HFFc6 (cell line): ENCODE data around the gene ZC3H11A. TPM values are rescaled to one million over a fixed set of nuclear protein-coding genes. Genes with fewer than 3 reads are reported as not detected.

Experiments
- DNase-seq: peaks from one replicate; pipeline ENCODE4 v3.0.0-alpha.2; 2018
- H3K27ac Mint-ChIP-seq: 2 replicates; pipeline ENCODE4 v1.8.0; 2020; ENCODE audit warnings: mild to moderate bottlenecking, mixed read lengths
- H3K27me3 Mint-ChIP-seq: 2 replicates; pipeline ENCODE4 v1.8.0; 2021; ENCODE audit warnings: mild to moderate bottlenecking, moderate library complexity, mixed read lengths; ENCODE audit not compliant: insufficient read depth
- H3K36me3 Mint-ChIP-seq: 2 replicates; pipeline ENCODE4 v1.8.0; 2021; ENCODE audit warnings: low read depth, mixed read lengths
- H3K4me1 Mint-ChIP-seq: 2 replicates; pipeline ENCODE4 v1.8.0; 2020; ENCODE audit warnings: low read depth, mixed read lengths
- H3K4me3 Mint-ChIP-seq: 2 replicates; pipeline ENCODE4 v1.8.0; 2020; ENCODE audit warnings: mild to moderate bottlenecking, moderate library complexity, mixed read lengths
- H3K9me3 Mint-ChIP-seq: 2 replicates; pipeline ENCODE4 v1.8.0; 2020; ENCODE audit warnings: mild to moderate bottlenecking, mixed read lengths
- total RNA-seq, 6 experiments: library from RNA; stranded (reverse); fragmentation: NEBNext Ultra II Directional; extraction: Animal tissue kit (Norgen Biotek cat#: 25700); gene quantifications; 2 replicates in 1 of 6; 3 replicates in 5 of 6; pipeline ENCODE4 v1.2.3, GENCODE V29; 2021
- TF ChIP-seq, protein P1 (sequence below): fragments of 200-600 bp; sonication (generic); IDR thresholded peaks from 2 replicates; pipeline ENCODE4 v1.5.0; 2021; ENCODE audit warnings: antibody characterized with exemption, mild to moderate bottlenecking

ZC3H11A gene
- total RNA-seq, 6 experiments from 2014 or later, result 53.7 to 66.3 (median 59.2) TPM

DNA sequence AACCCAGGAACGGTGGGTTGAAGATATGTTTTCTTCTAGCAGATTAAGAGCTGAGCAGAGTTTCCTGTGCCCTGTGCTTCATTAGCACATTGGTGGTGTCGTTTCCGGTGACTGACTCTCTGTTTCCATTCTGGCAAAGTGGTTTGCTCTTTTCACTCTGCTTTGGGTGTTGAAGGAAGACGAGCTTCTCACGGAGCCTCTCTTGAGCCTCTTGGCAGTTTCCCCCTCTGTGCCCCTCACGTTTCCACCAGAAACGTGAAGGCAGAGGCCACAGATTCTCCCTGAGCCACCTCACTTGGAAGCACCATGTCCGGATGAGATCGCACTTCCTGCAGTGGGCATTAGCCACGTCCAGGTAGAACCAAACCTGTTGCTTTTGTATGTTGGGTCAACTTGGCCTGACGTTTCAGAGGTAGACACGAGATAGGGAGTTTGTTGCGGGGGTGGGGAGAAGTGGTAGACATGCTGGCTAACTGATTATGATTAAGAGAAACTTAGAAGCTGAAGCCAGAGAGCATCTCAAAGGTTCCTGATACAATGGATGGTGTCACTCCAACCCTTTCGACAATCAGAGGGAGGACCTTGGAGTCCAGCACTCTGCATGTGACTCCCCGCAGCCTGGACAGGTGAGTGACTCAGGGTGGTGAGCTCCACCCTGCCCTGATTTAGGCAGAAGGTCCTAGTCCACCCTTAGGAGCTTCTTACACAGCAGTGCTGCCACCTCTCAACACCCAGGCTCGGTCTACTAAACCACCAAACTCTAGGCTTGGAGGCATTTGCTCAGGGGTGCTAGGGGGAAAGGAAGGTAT is 30.2 kb upstream of the ZC3H11A start, which contains the start of gene LAX1:
LAX1 (plus strand) TSS at position 155 of the 809 bp plus-strand sequence; CDS start at position 538, 383 bp downstream.
- no peak for DNase-seq
- no peaks in the 10 kb centered on the region for H3K36me3 Mint-ChIP-seq
- H3K4me3 Mint-ChIP-seq, result no peak within 1 kb of the TSS
- TF ChIP-seq, protein P1, sequence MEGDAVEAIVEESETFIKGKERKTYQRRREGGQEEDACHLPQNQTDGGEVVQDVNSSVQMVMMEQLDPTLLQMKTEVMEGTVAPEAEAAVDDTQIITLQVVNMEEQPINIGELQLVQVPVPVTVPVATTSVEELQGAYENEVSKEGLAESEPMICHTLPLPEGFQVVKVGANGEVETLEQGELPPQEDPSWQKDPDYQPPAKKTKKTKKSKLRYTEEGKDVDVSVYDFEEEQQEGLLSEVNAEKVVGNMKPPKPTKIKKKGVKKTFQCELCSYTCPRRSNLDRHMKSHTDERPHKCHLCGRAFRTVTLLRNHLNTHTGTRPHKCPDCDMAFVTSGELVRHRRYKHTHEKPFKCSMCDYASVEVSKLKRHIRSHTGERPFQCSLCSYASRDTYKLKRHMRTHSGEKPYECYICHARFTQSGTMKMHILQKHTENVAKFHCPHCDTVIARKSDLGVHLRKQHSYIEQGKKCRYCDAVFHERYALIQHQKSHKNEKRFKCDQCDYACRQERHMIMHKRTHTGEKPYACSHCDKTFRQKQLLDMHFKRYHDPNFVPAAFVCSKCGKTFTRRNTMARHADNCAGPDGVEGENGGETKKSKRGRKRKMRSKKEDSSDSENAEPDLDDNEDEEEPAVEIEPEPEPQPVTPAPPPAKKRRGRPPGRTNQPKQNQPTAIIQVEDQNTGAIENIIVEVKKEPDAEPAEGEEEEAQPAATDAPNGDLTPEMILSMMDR, result no peak
- peaks cover 16% of the 10 kb centered on the region for H3K4me1 Mint-ChIP-seq
- no peaks in the 10 kb centered on the region for H3K9me3 Mint-ChIP-seq
- no peak within 1 kb of the TSS for H3K27ac Mint-ChIP-seq
- H3K27me3 Mint-ChIP-seq, result peaks cover 6% of the 10 kb centered on the region

DNA sequence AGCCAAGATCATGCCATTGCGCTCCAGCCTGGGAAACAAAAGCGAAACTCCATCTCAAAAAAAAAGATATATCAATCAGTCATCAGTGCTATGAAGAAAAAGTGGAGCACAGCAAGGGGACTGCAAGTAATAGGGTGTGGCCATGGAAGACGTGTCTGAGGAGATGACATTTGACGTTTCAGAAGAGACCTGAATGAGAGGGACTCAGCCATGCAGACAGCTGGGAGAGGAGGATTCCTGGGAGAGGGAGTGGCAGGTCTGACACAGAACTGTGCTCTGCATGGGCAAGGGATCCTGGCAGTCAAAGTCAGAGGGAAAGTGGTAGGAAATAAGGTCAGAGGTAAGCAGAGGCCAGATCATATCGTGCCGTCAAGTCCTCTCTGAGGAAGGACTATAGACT is 27.2 kb upstream of the ZC3H11A start:
- TF ChIP-seq, protein P1, result no peak
- Mint-ChIP-seq H3K27me3 (peaks cover 20% of the 10 kb centered on the region), H3K36me3 (no peaks in the 10 kb centered on the region), H3K4me1 (peaks cover 16% of the 10 kb centered on the region), H3K27ac (no peak overlapping the region), H3K4me3 (no peak overlapping the region), H3K9me3 (no peaks in the 10 kb centered on the region)
- no peak for DNase-seq

DNA sequence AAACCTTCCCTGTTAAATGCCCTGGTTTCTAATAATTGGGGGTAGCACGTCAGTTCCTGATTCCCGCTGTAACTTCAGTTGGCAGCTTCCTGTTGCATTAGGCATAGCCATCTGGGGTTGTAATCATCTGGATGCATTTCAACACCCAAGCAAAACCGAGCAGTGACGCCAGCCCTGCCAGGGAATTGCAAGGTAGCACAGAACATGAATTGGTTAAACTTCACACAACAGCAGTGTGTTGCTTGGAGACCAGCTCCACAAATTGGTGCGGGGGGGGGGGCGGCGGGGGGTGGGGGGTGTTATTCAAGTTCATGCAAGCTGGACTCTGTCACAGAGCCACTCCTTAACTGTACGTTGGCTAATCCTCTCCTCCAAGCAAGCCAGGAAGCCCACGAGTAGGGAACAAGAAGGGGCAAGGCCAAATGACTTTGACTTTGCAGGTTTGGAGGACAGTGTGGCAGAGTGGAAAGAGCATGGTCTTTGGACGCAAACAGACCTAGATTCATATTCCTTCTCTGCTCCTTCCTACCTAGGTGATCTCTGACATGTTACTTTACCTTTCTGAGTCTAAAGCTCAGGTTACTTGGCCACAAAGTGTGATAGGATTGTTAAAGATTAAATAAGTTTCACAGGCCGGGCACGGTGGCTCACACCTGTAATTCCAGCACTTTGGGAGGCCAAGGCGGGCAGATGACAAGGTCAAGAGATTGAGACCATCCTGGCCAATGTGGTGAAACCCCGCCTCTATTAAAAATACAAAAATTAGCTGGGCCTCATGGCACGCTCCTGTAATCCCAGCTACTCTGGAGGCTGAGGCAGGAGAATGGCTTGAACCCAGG is 25.7 kb upstream of the ZC3H11A start:
- DNase-seq, result peak; percentile 76
- Mint-ChIP-seq H3K4me3 (0 out of 2 replicates have a peak overlapping the region, but pooled peaks have one; percentile 23), H3K9me3 (no peaks in the 10 kb centered on the region), H3K27ac (peak overlapping the region; percentile 21; the same call in 1 of the 2 replicates), H3K27me3 (peaks cover 16% of the 10 kb centered on the region), H3K36me3 (no peaks in the 10 kb centered on the region), H3K4me1 (peaks cover 16% of the 10 kb centered on the region)
- TF ChIP-seq, protein P1, result no peak

DNA sequence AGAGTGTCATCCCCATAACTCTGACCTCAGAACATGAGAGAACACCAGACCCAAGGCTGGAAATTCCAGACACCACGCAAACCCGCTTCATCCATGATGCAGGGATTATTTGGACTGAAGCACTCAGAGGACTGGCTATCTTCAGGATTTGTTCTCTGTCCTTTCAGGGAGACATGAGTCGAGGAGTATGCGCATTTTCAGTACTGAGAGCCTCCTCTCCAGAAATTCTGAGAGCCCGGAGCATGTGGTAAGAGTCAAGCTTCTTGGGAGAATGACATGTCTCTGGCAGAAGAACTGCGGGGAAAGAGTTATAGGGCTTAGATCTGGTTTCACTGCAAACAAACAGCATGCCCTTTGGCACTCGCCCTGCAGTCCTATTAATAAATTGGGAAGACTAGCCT is 23.5 kb upstream of the ZC3H11A start:
- no peak for DNase-seq
- no peaks in the 10 kb centered on the region for H3K9me3 Mint-ChIP-seq
- H3K27ac Mint-ChIP-seq, result no peak overlapping the region
- H3K27me3 Mint-ChIP-seq, result peaks cover 18% of the 10 kb centered on the region
- no peak overlapping the region for H3K4me3 Mint-ChIP-seq
- no peaks in the 10 kb centered on the region for H3K36me3 Mint-ChIP-seq
- H3K4me1 Mint-ChIP-seq, result peaks cover 16% of the 10 kb centered on the region
- TF ChIP-seq, protein P1, result no peak

DNA sequence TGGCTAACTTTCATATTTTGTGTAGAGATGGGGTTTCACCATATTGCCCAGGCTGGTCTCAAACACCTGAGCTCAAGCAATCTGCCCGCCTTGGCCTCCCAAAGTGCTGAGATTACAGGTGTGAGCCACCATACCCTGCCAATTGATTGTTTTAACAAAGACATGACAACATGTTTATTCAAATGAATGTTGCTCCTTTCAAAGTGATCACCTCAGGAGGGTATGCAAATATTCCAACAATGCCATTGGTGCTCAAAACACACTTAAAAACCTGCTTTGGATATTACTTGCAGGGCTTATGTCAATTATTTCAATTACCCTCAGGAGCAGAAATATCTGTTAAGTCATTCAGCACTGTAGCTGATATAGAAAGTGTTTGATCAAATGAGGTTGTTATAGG is 22.6 kb upstream of the ZC3H11A start:
- Mint-ChIP-seq H3K4me1 (peaks cover 16% of the 10 kb centered on the region), H3K27ac (no peak overlapping the region), H3K36me3 (no peaks in the 10 kb centered on the region), H3K4me3 (no peak overlapping the region), H3K9me3 (no peaks in the 10 kb centered on the region), H3K27me3 (peaks cover 18% of the 10 kb centered on the region)
- no peak for DNase-seq
- TF ChIP-seq, protein P1, result no peak
